HepG2 (cell line): ENCODE results near the gene TIPIN. TPM values are rescaled to one million over a fixed set of nuclear protein-coding genes. Genes with fewer than 3 reads are reported as not detected.

Experiments used
- ATAD3A ChIP-seq: sonication (generic); formaldehyde crosslinking; IDR thresholded peaks from 2 replicates; pipeline ENCODE4 v1.4.0; 2020; ENCODE audit warnings: missing genetic modification reagents
- DNMT1 ChIP-seq: sonication (generic); formaldehyde crosslinking; IDR thresholded peaks from 2 replicates; pipeline ENCODE4 v1.5.1; 2020; ENCODE audit warnings: mild to moderate bottlenecking, missing genetic modification reagents
- ISX ChIP-seq: sonication (generic); formaldehyde crosslinking; conservative IDR thresholded peaks from 2 replicates; pipeline ENCODE4 v1.5.0; 2020; ENCODE audit warnings: missing genetic modification reagents
- MED1 ChIP-seq: sonication (generic); formaldehyde crosslinking; IDR thresholded peaks from 2 replicates; pipeline ENCODE4 v1.4.0; 2020; ENCODE audit warnings: missing genetic modification reagents
- RBM39 ChIP-seq: fragments of 200-400 bp; formaldehyde crosslinking; IDR thresholded peaks from one replicate; pipeline ENCODE4 v1.6.1; 2018; ENCODE audit warnings: antibody characterized with exemption, mild to moderate bottlenecking, low read depth, low read length; ENCODE audit not compliant: poor library complexity, severe bottlenecking
- SIX4 ChIP-seq: sonication (generic); formaldehyde crosslinking; IDR thresholded peaks from 2 replicates; pipeline ENCODE4 v1.4.0; 2020; ENCODE audit warnings: missing genetic modification reagents
- SMARCC2 ChIP-seq: fragments of 450-650 bp; IDR thresholded peaks from 2 replicates; pipeline ENCODE4 v1.6.1; 2017; ENCODE audit warnings: antibody characterized with exemption, mild to moderate bottlenecking
- SMC3 ChIP-seq: IDR thresholded peaks from 2 replicates; pipeline ENCODE4 v1.6.1; 2011; ENCODE audit warnings: low read length, improper control_type of control experiment
- SMYD3 ChIP-seq: sonication (generic); formaldehyde crosslinking; IDR thresholded peaks from 2 replicates; pipeline ENCODE4 v1.8.1; 2023; ENCODE audit warnings: mild to moderate bottlenecking, missing genetic modification reagents
- SNRNP70 ChIP-seq: fragments of 200-400 bp; formaldehyde crosslinking; IDR thresholded peaks from 2 replicates; pipeline ENCODE4 v1.6.1; 2017; ENCODE audit warnings: mild to moderate bottlenecking, low read depth, low read length, moderate library complexity
- SRSF1 ChIP-seq: fragments of 200-400 bp; formaldehyde crosslinking; optimal IDR thresholded peaks from 2 replicates; pipeline ENCODE3; 2017; ENCODE audit warnings: mild to moderate bottlenecking, low read depth, low read length, moderate library complexity
- SSRP1 ChIP-seq: IDR thresholded peaks from 2 replicates; pipeline ENCODE4 v1.6.1; 2016; ENCODE audit warnings: control low read depth
- ZFAT ChIP-seq: sonication (generic); formaldehyde crosslinking; conservative IDR thresholded peaks from 2 replicates; pipeline ENCODE4 v1.8.1; 2023; ENCODE audit warnings: missing genetic modification reagents, inconsistent platforms
- ZMYM3 ChIP-seq: sonication (generic); formaldehyde crosslinking; IDR thresholded peaks from 2 replicates; pipeline ENCODE4 v1.5.1; 2020; ENCODE audit warnings: mild to moderate bottlenecking, missing genetic modification reagents
- ZNF230 ChIP-seq: sonication (generic); formaldehyde crosslinking; IDR thresholded peaks from 2 replicates; pipeline ENCODE4 v1.4.0; 2020; ENCODE audit warnings: mild to moderate bottlenecking, missing genetic modification reagents
- ZNF232 ChIP-seq: sonication (generic); formaldehyde crosslinking; IDR thresholded peaks from 2 replicates; pipeline ENCODE4 v1.4.0; 2020; ENCODE audit warnings: missing genetic modification reagents, borderline replicate concordance
- ZNF335 ChIP-seq: sonication (generic); formaldehyde crosslinking; IDR thresholded peaks from 2 replicates; pipeline ENCODE4 v1.4.0; 2020; ENCODE audit warnings: missing genetic modification reagents
- ZNF589 ChIP-seq: sonication (generic); formaldehyde crosslinking; conservative IDR thresholded peaks from 2 replicates; pipeline ENCODE4 v1.8.0; 2022; ENCODE audit warnings: mild to moderate bottlenecking, moderate library complexity, missing genetic modification reagents
- ZNF614 ChIP-seq: IDR thresholded peaks from 2 replicates; pipeline ENCODE4 v1.6.1; 2018; ENCODE audit warnings: missing biosample characterization, missing genetic modification reagents, inconsistent platforms, borderline replicate concordance
- ZNF619 ChIP-seq: sonication (generic); formaldehyde crosslinking; IDR thresholded peaks from 2 replicates; pipeline ENCODE4 v1.4.0; 2020; ENCODE audit warnings: mild to moderate bottlenecking, missing genetic modification reagents
- ZNF83 ChIP-seq: sonication (generic); formaldehyde crosslinking; IDR thresholded peaks from 2 replicates; pipeline ENCODE4 v1.4.0; 2020; ENCODE audit warnings: missing genetic modification reagents, mild to moderate bottlenecking, borderline replicate concordance
- ZNF839 ChIP-seq: sonication (generic); formaldehyde crosslinking; IDR thresholded peaks from 2 replicates; pipeline ENCODE4 v1.4.0; 2020; ENCODE audit warnings: missing genetic modification reagents, mild to moderate bottlenecking, borderline replicate concordance
- ZNF878 ChIP-seq: sonication (generic); formaldehyde crosslinking; IDR thresholded peaks from 2 replicates; pipeline ENCODE4 v1.8.1; 2023; ENCODE audit warnings: mild to moderate bottlenecking, missing genetic modification reagents, moderate library complexity
- polyA plus RNA-seq, 8 experiments: library from polyadenylated mRNA; depleted of rRNA in 3 of 8; stranded (reverse) in 7 of 8; unstranded in 1 of 8; fragments of >200 nt; fragmentation: Illumina TruSeq in 4 of 8; extraction: Trizol in 4 of 8; gene quantifications; 2 replicates each; pipeline versions ENCODE4 v1.2.1 to v1.2.3, GENCODE V29; 2011 to 2016; ENCODE audit warnings: low read depth in 4 of 8, missing spikeins in 1 of 8, mixed read lengths in 1 of 8; ENCODE audit not compliant: insufficient read depth in 1 of 8
- total RNA-seq, 5 experiments: library from RNA; depleted of rRNA; stranded (reverse); fragments of >200 nt; fragmentation: Illumina TruSeq; extraction: Trizol; gene quantifications; 2 replicates each; pipeline ENCODE4 v1.2.3, GENCODE V29; 2016; ENCODE audit warnings: low read depth in 1 of 5
- TF ChIP-seq, protein P1 (sequence below): sonication (generic); formaldehyde crosslinking; IDR thresholded peaks from 2 replicates; pipeline ENCODE4 v1.4.0; 2020; ENCODE audit warnings: low read depth, mild to moderate bottlenecking, missing genetic modification reagents
- TF ChIP-seq, protein P2 (sequence below): IDR thresholded peaks from 2 replicates; pipeline ENCODE4 v1.6.1; 2016; ENCODE audit warnings: missing genetic modification reagents, missing compliant biosample characterization
- TF ChIP-seq, protein P3 (sequence below): sonication (generic); formaldehyde crosslinking; IDR thresholded peaks from 2 replicates; pipeline ENCODE4 v1.5.0; 2020; ENCODE audit warnings: missing genetic modification reagents
- TF ChIP-seq, protein P4 (sequence below): sonication (generic); formaldehyde crosslinking; IDR thresholded peaks from 2 replicates; pipeline ENCODE4 v1.4.0; 2020; ENCODE audit warnings: mild to moderate bottlenecking, low read depth, missing genetic modification reagents

The TIPIN gene
- total and polyA plus RNA-seq, 2 of the 13 experiments (the other 11 are each of a cell fraction or from before 2014, with no cell fraction given) = 2.7 to 28.6 TPM

DNA sequence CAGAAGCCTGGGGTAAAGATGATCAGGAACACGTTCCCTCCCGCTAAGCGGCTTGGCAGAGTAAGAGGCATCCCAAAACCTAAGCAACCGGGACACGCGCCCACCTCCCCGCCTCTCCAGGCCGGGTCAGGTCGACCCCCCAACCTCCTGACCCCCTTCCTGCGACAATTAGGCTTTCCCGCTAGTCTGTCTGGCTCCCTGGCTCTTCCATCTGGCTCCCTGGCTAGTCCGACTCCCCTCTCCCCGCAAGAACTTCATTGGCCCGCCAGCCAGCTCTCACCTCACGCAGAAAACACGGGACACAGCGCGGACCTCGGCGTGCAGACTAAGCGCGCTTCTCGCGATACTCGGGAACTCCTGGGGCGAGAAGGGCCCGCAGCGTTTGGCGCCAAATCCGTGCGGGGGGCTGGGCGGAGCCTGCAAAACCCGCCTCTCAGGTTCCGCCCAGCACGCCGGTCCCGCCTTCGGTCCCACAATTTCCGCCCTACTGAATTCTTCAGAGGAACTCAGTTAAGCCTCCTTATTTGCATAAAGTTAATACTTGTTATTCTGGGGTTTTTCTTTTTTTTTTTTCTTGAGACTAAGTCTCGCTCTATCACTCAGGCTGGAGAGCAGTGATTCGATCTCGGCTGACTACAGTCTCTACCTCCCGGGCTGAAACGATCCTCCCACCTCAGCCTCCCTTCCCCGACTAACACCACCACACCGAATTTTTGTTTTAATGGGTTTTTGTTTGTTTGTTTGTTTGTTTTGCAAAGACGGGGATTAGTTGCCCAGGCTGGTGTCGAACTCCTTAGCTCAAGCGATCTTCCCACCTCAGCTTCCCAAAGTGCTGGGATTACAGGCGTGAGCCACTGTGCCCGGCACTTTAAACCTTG is at the start of gene TIPIN (continued):
- peak; percentile 96 for TF ChIP-seq ZNF230 (CRISPR knock-in tag)
- TF ChIP-seq ZNF232 = peak; percentile 37; the same call in 1 of the 2 replicates
- TF ChIP-seq ZNF589 (CRISPR knock-in tag) = 0 out of 2 replicates have a peak, but pooled peaks have one; percentile 55
- TF ChIP-seq, protein P1, sequence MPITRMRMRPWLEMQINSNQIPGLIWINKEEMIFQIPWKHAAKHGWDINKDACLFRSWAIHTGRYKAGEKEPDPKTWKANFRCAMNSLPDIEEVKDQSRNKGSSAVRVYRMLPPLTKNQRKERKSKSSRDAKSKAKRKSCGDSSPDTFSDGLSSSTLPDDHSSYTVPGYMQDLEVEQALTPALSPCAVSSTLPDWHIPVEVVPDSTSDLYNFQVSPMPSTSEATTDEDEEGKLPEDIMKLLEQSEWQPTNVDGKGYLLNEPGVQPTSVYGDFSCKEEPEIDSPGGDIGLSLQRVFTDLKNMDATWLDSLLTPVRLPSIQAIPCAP (CRISPR knock-in tag) = no peak
- no peak for TF ChIP-seq SMC3
- TF ChIP-seq MED1 (CRISPR knock-in tag) = peak; percentile 39; the same call in 1 of the 2 replicates
- no peak for TF ChIP-seq ZFAT (CRISPR knock-in tag)
- TF ChIP-seq SMYD3 (CRISPR knock-in tag) = 0 out of 2 replicates have a peak, but pooled peaks have one; percentile 58
- TF ChIP-seq ZNF839 (CRISPR knock-in tag) = no peak
- peak; percentile 75 for TF ChIP-seq RBM39
- TF ChIP-seq, protein P2, sequence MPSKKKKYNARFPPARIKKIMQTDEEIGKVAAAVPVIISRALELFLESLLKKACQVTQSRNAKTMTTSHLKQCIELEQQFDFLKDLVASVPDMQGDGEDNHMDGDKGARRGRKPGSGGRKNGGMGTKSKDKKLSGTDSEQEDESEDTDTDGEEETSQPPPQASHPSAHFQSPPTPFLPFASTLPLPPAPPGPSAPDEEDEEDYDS (CRISPR knock-in tag) = no peak
- peak; percentile 57; the same call in 1 of the 2 replicates for TF ChIP-seq SIX4 (CRISPR knock-in tag)
- peak; percentile 42 for TF ChIP-seq SRSF1
- peak; percentile 35; the same call in 1 of the 2 replicates for TF ChIP-seq ZNF619 (CRISPR knock-in tag)
- TF ChIP-seq SSRP1 (CRISPR knock-in tag) = no peak
- no peak for TF ChIP-seq SNRNP70
- peak; percentile 37; the same call in 1 of the 2 replicates for TF ChIP-seq ZNF83 (CRISPR knock-in tag)
- no peak for TF ChIP-seq ISX (CRISPR knock-in tag)
- TF ChIP-seq ZNF614 (CRISPR knock-in tag) = no peak
- TF ChIP-seq ZNF878 = peak; percentile 74; the same call in 1 of the 2 replicates
- TF ChIP-seq, protein P3, sequence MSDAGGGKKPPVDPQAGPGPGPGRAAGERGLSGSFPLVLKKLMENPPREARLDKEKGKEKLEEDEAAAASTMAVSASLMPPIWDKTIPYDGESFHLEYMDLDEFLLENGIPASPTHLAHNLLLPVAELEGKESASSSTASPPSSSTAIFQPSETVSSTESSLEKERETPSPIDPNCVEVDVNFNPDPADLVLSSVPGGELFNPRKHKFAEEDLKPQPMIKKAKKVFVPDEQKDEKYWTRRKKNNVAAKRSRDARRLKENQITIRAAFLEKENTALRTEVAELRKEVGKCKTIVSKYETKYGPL (CRISPR knock-in tag) = peak; percentile 64; the same call in 1 of the 2 replicates
- TF ChIP-seq ZNF335 (CRISPR knock-in tag) = no peak
- TF ChIP-seq DNMT1 = no peak
- no peak for TF ChIP-seq SMARCC2
- TF ChIP-seq ATAD3A (CRISPR knock-in tag) = no peak
- TF ChIP-seq ZMYM3 (CRISPR knock-in tag) = no peak
- TF ChIP-seq, protein P4, sequence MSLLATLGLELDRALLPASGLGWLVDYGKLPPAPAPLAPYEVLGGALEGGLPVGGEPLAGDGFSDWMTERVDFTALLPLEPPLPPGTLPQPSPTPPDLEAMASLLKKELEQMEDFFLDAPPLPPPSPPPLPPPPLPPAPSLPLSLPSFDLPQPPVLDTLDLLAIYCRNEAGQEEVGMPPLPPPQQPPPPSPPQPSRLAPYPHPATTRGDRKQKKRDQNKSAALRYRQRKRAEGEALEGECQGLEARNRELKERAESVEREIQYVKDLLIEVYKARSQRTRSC = no peak; the same call in 1 of the 2 replicates
